ENCODE data around the gene B3GALT4. TPM values are rescaled to one million over a fixed set of nuclear protein-coding genes. Genes with fewer than 3 reads are reported as not detected.
A peak's percentile ranks its signal among the peaks of the same experiment; 100 is the strongest.

Gene B3GALT4
- total RNA-seq, result 10 to 100 TPM in 3 of 4 donors, 1 to 10 TPM in 1; 8.3 to 33.1 (median 28.5) TPM

GRCh38 chr6:33276864-33277662 lies at the start of gene B3GALT4:
B3GALT4 (plus strand) TSS chr6:33277123; CDS start chr6:33277420, 297 bp downstream.
- Histone ChIP-seq H3K4me3 (peak within 1 kb of the TSS; percentile 66 to 84 (median 71)), H3K9me3 (no peaks in the 10 kb centered on the region), H3K4me1 (peaks cover 0 to 56% (median 21%) of the 10 kb centered on the region in 4 donors), H3K36me3 (peaks cover 0 to 40% (median 0%) of the 10 kb centered on the region in 3 donors), H3K27ac (peak within 1 kb of the TSS; percentile 88 to 97 (median 90)), H3K27me3 (no peaks in the 10 kb centered on the region)
- peak; percentile 87 to 91 (median 90) for DNase-seq
- TF ChIP-seq CTCF (IDR thresholded peaks at IDR 0.05), result peak in 5 of 6 experiments; percentile 46 to 65 (median 52)
- TF ChIP-seq POLR2A (IDR thresholded peaks at IDR 0.05), result peak; percentile 70 to 88

- no peak overlapping the region for H3K4me3 ChIP-seq
- H3K4me1 ChIP-seq, result no peaks in the 10 kb centered on the region
- H3K27ac ChIP-seq, result no peak overlapping the region
- H3K36me3 ChIP-seq, result no peaks in the 10 kb centered on the region
- no peaks in the 10 kb centered on the region for H3K27me3 ChIP-seq
- TF ChIP-seq CTCF (IDR thresholded peaks at IDR 0.05) (no peak), POLR2A (IDR thresholded peaks at IDR 0.05) (no peak)
- peak in 1 of 3 donors; percentile 24 for DNase-seq
- no peaks in the 10 kb centered on the region for H3K9me3 ChIP-seq
These were observed 41.7 kb upstream of the B3GALT4 start for GRCh38 chr6:33235221-33235634.

GRCh38 chr6:33236328-33236727 lies 40.6 kb upstream of the B3GALT4 start:
- Histone ChIP-seq H3K9me3 (no peaks in the 10 kb centered on the region), H3K4me3 (no peak overlapping the region), H3K27me3 (no peaks in the 10 kb centered on the region), H3K36me3 (no peaks in the 10 kb centered on the region), H3K4me1 (no peaks in the 10 kb centered on the region), H3K27ac (no peak overlapping the region)
- DNase-seq, result peak in 1 of 3 donors; percentile 5
- TF ChIP-seq POLR2A (IDR thresholded peaks at IDR 0.05) (no peak), CTCF (IDR thresholded peaks at IDR 0.05) (no peak)

GRCh38 chr6:33236852-33237251 lies 40.1 kb upstream of the B3GALT4 start:
- no peaks in the 10 kb centered on the region for H3K4me1 ChIP-seq
- no peak for DNase-seq
- no peak overlapping the region for H3K4me3 ChIP-seq
- TF ChIP-seq CTCF (IDR thresholded peaks at IDR 0.05), result no peak
- TF ChIP-seq POLR2A (IDR thresholded peaks at IDR 0.05), result no peak
- no peaks in the 10 kb centered on the region for H3K27me3 ChIP-seq
- H3K9me3 ChIP-seq, result no peaks in the 10 kb centered on the region
- no peaks in the 10 kb centered on the region for H3K36me3 ChIP-seq
- no peak overlapping the region for H3K27ac ChIP-seq

GRCh38 chr6:33237741-33238140 lies 39.2 kb upstream of the B3GALT4 start:
- H3K9me3 ChIP-seq, result no peaks in the 10 kb centered on the region
- DNase-seq, result no peak

More at GRCh38 chr6:33237741-33238140, 39.2 kb upstream of the B3GALT4 start:
- Histone ChIP-seq H3K4me3 (no peak overlapping the region), H3K36me3 (no peaks in the 10 kb centered on the region), H3K4me1 (no peaks in the 10 kb centered on the region), H3K27me3 (no peaks in the 10 kb centered on the region), H3K27ac (no peak overlapping the region)
- TF ChIP-seq POLR2A (IDR thresholded peaks at IDR 0.05), result no peak
- TF ChIP-seq CTCF (IDR thresholded peaks at IDR 0.05), result no peak

All from Peyer's patch (tissue), 4 donors.